Tibial nerve (tissue), 4 donors: ENCODE results near the gene AHCYL1. TPM values are rescaled to one million over a fixed set of nuclear protein-coding genes. Genes with fewer than 3 reads are reported as not detected.

Experiments used
- DNase-seq, 2 donors: peaks; one replicate each; pipeline ENCODE4 v3.0.0-alpha.2; 2019; ENCODE audit warnings: low spot score in 2 of 2
- H3K27ac ChIP-seq, 4 donors: fragments of 200-600 bp; sonication (generic) in 3 of 4; one replicate each; pipeline ENCODE4 v1.5.1; 2017 to 2019; ENCODE audit warnings: mild to moderate bottlenecking in 1 of 4
- H3K27me3 ChIP-seq, 2 donors: fragments of 200-600 bp; sonication (generic) in 1 of 2; one replicate each; pipeline versions ENCODE4 v1.5.1 to v1.6.0; 2017 to 2019
- H3K36me3 ChIP-seq, 3 donors: fragments of 200-600 bp; sonication (generic); one replicate each; pipeline ENCODE4 v1.5.1; 2018 to 2019
- H3K4me1 ChIP-seq, 4 donors: fragments of 200-600 bp; sonication (generic) in 3 of 4; one replicate each; pipeline ENCODE4 v1.5.1; 2017 to 2019
- H3K4me3 ChIP-seq, 4 donors: fragments of 200-600 bp; sonication (generic) in 3 of 4; one replicate each; pipeline ENCODE4 v1.5.1; 2017 to 2019; ENCODE audit warnings: mild to moderate bottlenecking in 1 of 4, moderate library complexity in 1 of 4
- H3K9me3 ChIP-seq, 4 donors: fragments of 200-600 bp; sonication (generic) in 3 of 4; one replicate each; pipeline ENCODE4 v1.5.1; 2017 to 2019
- EP300 ChIP-seq, 2 donors: sonication (generic); formaldehyde crosslinking; IDR thresholded peaks; one replicate each; pipeline ENCODE4 v1.6.1; 2017; ENCODE audit warnings: antibody characterized with exemption in 2 of 2, mild to moderate bottlenecking in 1 of 2
- POLR2A ChIP-seq, 2 donors: fragments of 450-650 bp; IDR thresholded peaks; one replicate each; pipeline ENCODE4 v1.6.1; 2017; ENCODE audit warnings: antibody characterized with exemption in 2 of 2, mild to moderate bottlenecking in 2 of 2, moderate library complexity in 2 of 2
- WGBS, 2 donors: methylation state at CpG; one replicate each; pipeline ENCODE4 v1.1.5; 2018; 5-methylcytosine and 5-hydroxymethylcytosine counted together
- total RNA-seq, 4 donors: library from RNA; depleted of rRNA; stranded (reverse); fragments of >200 nt; gene quantifications; one replicate each; pipeline ENCODE4 v1.1.0, GENCODE V29; 2016
- TF ChIP-seq, protein P1 (sequence below), 5 experiments: fragments of 200-600 bp in 3 of 5; fragments of 450-650 bp in 2 of 5; sonication (generic) in 3 of 5; IDR thresholded peaks; one replicate each; pipeline ENCODE4 v1.5.1; 2016 to 2019; ENCODE audit warnings: antibody characterized with exemption in 5 of 5, mild to moderate bottlenecking in 3 of 5, moderate library complexity in 2 of 5

AHCYL1 gene
- total RNA-seq, 4 donors from 2014 or later = 45.4 to 76.3 (median 55.6) TPM

DNA sequence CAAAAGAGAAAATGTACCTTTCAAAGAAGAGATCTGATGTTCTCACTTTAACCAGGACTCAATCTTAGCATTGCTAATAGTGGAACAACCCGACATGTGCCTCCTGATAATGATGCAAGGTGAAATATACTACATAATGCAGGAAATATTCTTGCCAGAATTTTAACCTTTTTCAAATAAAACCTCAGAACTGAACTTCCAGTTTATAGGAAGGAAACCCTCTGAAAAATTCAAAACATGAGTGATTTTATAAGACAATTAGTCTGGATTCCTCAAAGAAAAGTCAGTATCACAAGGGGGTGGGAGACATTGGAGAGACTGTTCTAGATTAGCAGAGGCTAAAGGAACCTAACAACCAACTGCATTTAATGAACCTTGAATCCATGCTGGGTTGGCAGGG lies 18.1 kb downstream of the AHCYL1 start:
- Histone ChIP-seq H3K27ac (peak overlapping the region in 1 of 4 donors; percentile 79), H3K4me3 (no peak overlapping the region)

GRCh38 chr1:110003747-110004428 lies 19.3 kb downstream of the AHCYL1 start:
- Histone ChIP-seq H3K9me3 (no peaks in the 10 kb centered on the region), H3K4me3 (no peak overlapping the region), H3K27ac (peak overlapping the region; percentile 6 to 79 (median 63)), H3K4me1 (peaks cover 0 to 64% (median 30%) of the 10 kb centered on the region in 4 donors), H3K27me3 (no peaks in the 10 kb centered on the region), H3K36me3 (no peaks in the 10 kb centered on the region)
- peak; percentile 30 to 56 for DNase-seq
- TF ChIP-seq POLR2A (IDR thresholded peaks at IDR 0.05) (no peak), EP300 (IDR thresholded peaks at IDR 0.05) (peak in 1 of 2 donors; percentile 45)
- TF ChIP-seq, protein P1, sequence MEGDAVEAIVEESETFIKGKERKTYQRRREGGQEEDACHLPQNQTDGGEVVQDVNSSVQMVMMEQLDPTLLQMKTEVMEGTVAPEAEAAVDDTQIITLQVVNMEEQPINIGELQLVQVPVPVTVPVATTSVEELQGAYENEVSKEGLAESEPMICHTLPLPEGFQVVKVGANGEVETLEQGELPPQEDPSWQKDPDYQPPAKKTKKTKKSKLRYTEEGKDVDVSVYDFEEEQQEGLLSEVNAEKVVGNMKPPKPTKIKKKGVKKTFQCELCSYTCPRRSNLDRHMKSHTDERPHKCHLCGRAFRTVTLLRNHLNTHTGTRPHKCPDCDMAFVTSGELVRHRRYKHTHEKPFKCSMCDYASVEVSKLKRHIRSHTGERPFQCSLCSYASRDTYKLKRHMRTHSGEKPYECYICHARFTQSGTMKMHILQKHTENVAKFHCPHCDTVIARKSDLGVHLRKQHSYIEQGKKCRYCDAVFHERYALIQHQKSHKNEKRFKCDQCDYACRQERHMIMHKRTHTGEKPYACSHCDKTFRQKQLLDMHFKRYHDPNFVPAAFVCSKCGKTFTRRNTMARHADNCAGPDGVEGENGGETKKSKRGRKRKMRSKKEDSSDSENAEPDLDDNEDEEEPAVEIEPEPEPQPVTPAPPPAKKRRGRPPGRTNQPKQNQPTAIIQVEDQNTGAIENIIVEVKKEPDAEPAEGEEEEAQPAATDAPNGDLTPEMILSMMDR (IDR thresholded peaks at IDR 0.05) = no peak
- 23 to 32% methylated on average over 8 of the region's 8 CpGs for WGBS, 2 donors

More for the DNA sequence above, 18.1 kb downstream of the AHCYL1 start:
- WGBS, 2 donors = 93 to 95% methylated on average over 1 of the region's 1 CpG
- H3K4me1 ChIP-seq = peaks cover 0 to 70% (median 30%) of the 10 kb centered on the region in 4 donors
- no peak for DNase-seq
- no peaks in the 10 kb centered on the region for H3K36me3 ChIP-seq
- no peaks in the 10 kb centered on the region for H3K9me3 ChIP-seq
- TF ChIP-seq, protein P1 (IDR thresholded peaks at IDR 0.05) = no peak
- no peak for TF ChIP-seq EP300 (IDR thresholded peaks at IDR 0.05)
- no peak for TF ChIP-seq POLR2A (IDR thresholded peaks at IDR 0.05)
- no peaks in the 10 kb centered on the region for H3K27me3 ChIP-seq

DNA sequence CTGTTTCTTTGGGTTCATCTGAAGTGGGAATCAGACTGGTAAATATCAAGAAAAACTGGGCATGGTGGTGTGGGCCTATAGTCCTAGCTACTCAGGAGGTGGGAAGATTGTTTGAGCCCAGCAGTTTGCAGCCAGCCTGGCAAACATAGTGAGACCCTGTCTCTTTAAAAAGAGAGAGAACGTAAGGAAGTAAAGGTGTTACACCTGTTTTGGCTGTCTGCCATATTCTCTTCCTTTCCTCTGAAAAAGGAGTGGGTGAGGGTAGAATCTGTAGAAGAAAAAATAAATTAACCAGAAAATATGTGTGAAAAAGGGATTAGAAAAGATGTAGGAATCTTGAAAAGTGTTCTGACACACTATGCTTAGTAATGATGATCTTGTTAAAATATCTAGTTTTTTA lies 20.0 kb downstream of the AHCYL1 start:
- Histone ChIP-seq H3K27ac (peak overlapping the region in 3 of 4 donors; percentile 51 to 79 (median 75)), H3K4me1 (peaks cover 0 to 58% (median 30%) of the 10 kb centered on the region in 4 donors), H3K4me3 (no peak overlapping the region), H3K27me3 (no peaks in the 10 kb centered on the region), H3K36me3 (peaks cover 0 to 6% (median 0%) of the 10 kb centered on the region in 3 donors), H3K9me3 (no peaks in the 10 kb centered on the region)
- no peak for DNase-seq
- 68 to 86% methylated on average over 1 of the region's 1 CpG for WGBS, 2 donors
- TF ChIP-seq POLR2A (IDR thresholded peaks at IDR 0.05) = no peak
- no peak for TF ChIP-seq EP300 (IDR thresholded peaks at IDR 0.05)
- TF ChIP-seq, protein P1 (IDR thresholded peaks at IDR 0.05) = no peak

DNA sequence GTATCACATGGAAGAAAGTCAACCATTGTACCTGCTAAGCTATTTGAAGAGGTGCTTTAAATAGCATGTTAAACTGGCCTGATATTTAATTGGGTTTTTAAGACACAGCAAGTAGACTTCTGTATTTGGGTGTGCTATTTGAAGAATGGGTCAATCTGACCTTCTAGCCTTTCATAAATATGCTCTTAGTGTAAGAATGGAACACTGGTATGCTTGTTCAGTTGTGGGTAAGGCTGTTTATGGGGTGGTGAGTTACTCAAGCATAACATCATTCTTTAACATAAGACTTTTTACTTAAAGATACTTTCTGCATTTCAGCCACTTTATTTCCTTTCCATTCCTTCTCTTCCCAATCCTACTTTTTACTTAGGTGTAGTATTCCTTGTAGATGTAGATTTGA lies 21.4 kb downstream of the AHCYL1 start:
- H3K27me3 ChIP-seq = no peaks in the 10 kb centered on the region
- H3K36me3 ChIP-seq = peaks cover 0 to 20% (median 0%) of the 10 kb centered on the region in 3 donors
- DNase-seq = no peak
- no peaks in the 10 kb centered on the region for H3K9me3 ChIP-seq
- TF ChIP-seq POLR2A (IDR thresholded peaks at IDR 0.05) = no peak
- no peak for TF ChIP-seq EP300 (IDR thresholded peaks at IDR 0.05)
- TF ChIP-seq, protein P1 (IDR thresholded peaks at IDR 0.05) = no peak
- peaks cover 0 to 54% (median 30%) of the 10 kb centered on the region in 4 donors for H3K4me1 ChIP-seq
- no peak overlapping the region for H3K27ac ChIP-seq
- no peak overlapping the region for H3K4me3 ChIP-seq

DNA sequence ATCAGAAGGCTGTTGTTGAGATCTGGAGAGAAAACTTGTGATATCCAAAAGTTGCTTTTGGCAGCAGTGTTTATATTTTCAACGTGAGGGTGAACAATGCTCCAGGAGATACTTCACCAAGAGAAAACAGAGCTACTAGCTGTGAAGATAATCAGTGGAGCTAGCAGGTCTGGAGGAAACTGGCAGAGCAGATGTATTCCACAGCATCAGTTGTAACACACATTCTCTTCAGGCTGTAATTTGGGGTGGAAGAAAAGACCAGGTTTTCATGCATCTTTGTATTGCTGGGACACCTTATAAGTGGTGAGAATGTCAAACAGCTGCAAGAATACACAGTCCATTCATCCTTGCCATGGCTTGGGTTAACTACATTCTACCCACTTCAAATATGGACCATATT lies 22.0 kb downstream of the AHCYL1 start:
- H3K36me3 ChIP-seq = peaks cover 0 to 25% (median 0%) of the 10 kb centered on the region in 3 donors
- WGBS, 2 donors = 5 to 21% methylated on average over 1 of the region's 1 CpG
- H3K27ac ChIP-seq = no peak overlapping the region
- no peak for DNase-seq
- no peak overlapping the region for H3K4me3 ChIP-seq
- peaks cover 0 to 54% (median 30%) of the 10 kb centered on the region in 4 donors for H3K4me1 ChIP-seq
- TF ChIP-seq, protein P1 (IDR thresholded peaks at IDR 0.05) = no peak
- TF ChIP-seq EP300 (IDR thresholded peaks at IDR 0.05) (no peak), POLR2A (IDR thresholded peaks at IDR 0.05) (no peak)
- no peaks in the 10 kb centered on the region for H3K9me3 ChIP-seq
- H3K27me3 ChIP-seq = no peaks in the 10 kb centered on the region
